WTC11 (cell line): ENCODE data around the gene CMC1. TPM values are rescaled to one million over a fixed set of nuclear protein-coding genes. Genes with fewer than 3 reads are reported as not detected.

Source experiments
- ATAC-seq: fragments of 200-7000 bp; cut with Tn5 transposase; 2 replicates; pipeline ENCODE4 v1.10.0; 2021; ENCODE audit warnings: mild to moderate bottlenecking, moderate library complexity
- CTCF ChIA-PET: fragments of 300-600 bp; sonication (Branson Sonifier 250); formaldehyde crosslinking; loops from one replicate; lab custom pipeline; 2021; ENCODE audit warnings: antibody characterized with exemption; lab: Charles Lee
- POLR2A ChIA-PET: fragments of 350-600 bp; sonication (Branson Sonifier 250); formaldehyde crosslinking; loops from one replicate; lab custom pipeline; 2021; ENCODE audit warnings: antibody characterized with exemption; lab: Charles Lee
- DNase-seq: peaks from one replicate; pipeline ENCODE4 v3.0.0; 2021; ENCODE audit warnings: low spot score
- H3K27ac Mint-ChIP-seq: 2 replicates; pipeline ENCODE4 v1.8.0; 2021; ENCODE audit warnings: mixed read lengths
- H3K27me3 Mint-ChIP-seq: 2 replicates; pipeline ENCODE4 v1.8.0; 2021; ENCODE audit warnings: low read depth, mild to moderate bottlenecking, moderate library complexity, mixed read lengths
- H3K36me3 Mint-ChIP-seq: 2 replicates; pipeline ENCODE4 v1.8.0; 2021; ENCODE audit warnings: mixed read lengths
- H3K4me1 Mint-ChIP-seq: 2 replicates; pipeline ENCODE4 v1.8.0; 2022; ENCODE audit warnings: mixed read lengths
- H3K4me3 Mint-ChIP-seq: 2 replicates; pipeline ENCODE4 v1.8.0; 2021; ENCODE audit warnings: mild to moderate bottlenecking, moderate library complexity, mixed read lengths
- H3K9me3 Mint-ChIP-seq: 2 replicates; pipeline ENCODE4 v1.8.0; 2021; ENCODE audit warnings: mixed read lengths
- FOXP4 ChIP-seq: sonication (generic); formaldehyde crosslinking; IDR thresholded peaks from 2 replicates; pipeline ENCODE4 v1.8.0; 2022; ENCODE audit warnings: mild to moderate bottlenecking, missing genetic modification reagents
- HMGA2 ChIP-seq: fragments of 250-450 bp; sonication (Bioruptor Pico); IDR thresholded peaks from 2 replicates; pipeline ENCODE4 v1.4.0; 2021; ENCODE audit warnings: mild to moderate bottlenecking, moderate library complexity
- MXD4 ChIP-seq: fragments of 250-450 bp; sonication (Bioruptor Pico); IDR thresholded peaks from 2 replicates; pipeline ENCODE4 v1.8.0; 2021; ENCODE audit warnings: mild to moderate bottlenecking, moderate library complexity, borderline replicate concordance
- MYBL2 ChIP-seq: sonication (generic); formaldehyde crosslinking; IDR thresholded peaks from 2 replicates; pipeline ENCODE4 v1.8.1; 2023; ENCODE audit warnings: mild to moderate bottlenecking, moderate library complexity, missing genetic modification reagents
- NR1H2 ChIP-seq: sonication (generic); formaldehyde crosslinking; IDR thresholded peaks from 2 replicates; pipeline ENCODE4 v1.9.0; 2021; ENCODE audit warnings: mild to moderate bottlenecking, moderate library complexity, missing genetic modification reagents
- OVOL2 ChIP-seq: fragments of 250-450 bp; sonication (Bioruptor Pico); IDR thresholded peaks from 2 replicates; pipeline ENCODE4 v1.9.0; 2021; ENCODE audit warnings: mild to moderate bottlenecking, borderline replicate concordance
- ZNF425 ChIP-seq: fragments of 250-450 bp; sonication (Bioruptor Pico); conservative IDR thresholded peaks from 2 replicates; pipeline ENCODE4 v1.9.0; 2021; ENCODE audit warnings: mild to moderate bottlenecking
- total RNA-seq: library from RNA; stranded (reverse); gene quantifications from 3 replicates; pipeline ENCODE4 v1.2.3, GENCODE V29; 2021
- TF ChIP-seq, protein P1 (sequence below): fragments of 200-600 bp; IDR thresholded peaks from 2 replicates; pipeline ENCODE4 v1.8.0; 2022; ENCODE audit warnings: antibody characterized with exemption
- TF ChIP-seq, protein P2 (sequence below): sonication (generic); formaldehyde crosslinking; IDR thresholded peaks from 2 replicates; pipeline ENCODE4 v1.8.1; 2022; ENCODE audit warnings: low read depth, missing genetic modification reagents, borderline replicate concordance
- TF ChIP-seq, protein P3 (sequence below): sonication (generic); formaldehyde crosslinking; conservative IDR thresholded peaks from 2 replicates; pipeline ENCODE4 v1.8.1; 2022; ENCODE audit warnings: mild to moderate bottlenecking, missing genetic modification reagents
- TF ChIP-seq, protein P4 (sequence below): sonication (generic); formaldehyde crosslinking; IDR thresholded peaks from 2 replicates; pipeline ENCODE4 v1.8.1; 2023; ENCODE audit warnings: mild to moderate bottlenecking, missing genetic modification reagents

The CMC1 gene
- total RNA-seq, 1 experiment from 2014 or later, result 25.3 TPM

GRCh38 chr3:28326458-28326926 lies 85.1 kb downstream of the CMC1 start (continued):
- TF ChIP-seq ZNF425, result no peak

GRCh38 chr3:28328188-28329151 lies 87.1 kb downstream of the CMC1 start:
- no peak for DNase-seq
- no peak overlapping the region for H3K27ac Mint-ChIP-seq
- no peak overlapping the region for H3K4me3 Mint-ChIP-seq
- H3K27me3 Mint-ChIP-seq, result no peaks in the 10 kb centered on the region
- CTCF ChIA-PET, result interaction anchor here (1.0 to 3.5 kb wide), 10 partner anchors 9 to 648 kb away, joined by 3 to 29 read pairs (median 4); partner anchors contain the start of genes AZI2, EOMES and ZCWPW2
- H3K9me3 Mint-ChIP-seq, result no peaks in the 10 kb centered on the region
- POLR2A ChIA-PET, result no interaction called here
- H3K4me1 Mint-ChIP-seq, result no peaks in the 10 kb centered on the region
- ATAC-seq, result no peak
- H3K36me3 Mint-ChIP-seq, result peaks cover 8% of the 10 kb centered on the region; the same call in 1 of the 2 replicates
- TF ChIP-seq, protein P1, sequence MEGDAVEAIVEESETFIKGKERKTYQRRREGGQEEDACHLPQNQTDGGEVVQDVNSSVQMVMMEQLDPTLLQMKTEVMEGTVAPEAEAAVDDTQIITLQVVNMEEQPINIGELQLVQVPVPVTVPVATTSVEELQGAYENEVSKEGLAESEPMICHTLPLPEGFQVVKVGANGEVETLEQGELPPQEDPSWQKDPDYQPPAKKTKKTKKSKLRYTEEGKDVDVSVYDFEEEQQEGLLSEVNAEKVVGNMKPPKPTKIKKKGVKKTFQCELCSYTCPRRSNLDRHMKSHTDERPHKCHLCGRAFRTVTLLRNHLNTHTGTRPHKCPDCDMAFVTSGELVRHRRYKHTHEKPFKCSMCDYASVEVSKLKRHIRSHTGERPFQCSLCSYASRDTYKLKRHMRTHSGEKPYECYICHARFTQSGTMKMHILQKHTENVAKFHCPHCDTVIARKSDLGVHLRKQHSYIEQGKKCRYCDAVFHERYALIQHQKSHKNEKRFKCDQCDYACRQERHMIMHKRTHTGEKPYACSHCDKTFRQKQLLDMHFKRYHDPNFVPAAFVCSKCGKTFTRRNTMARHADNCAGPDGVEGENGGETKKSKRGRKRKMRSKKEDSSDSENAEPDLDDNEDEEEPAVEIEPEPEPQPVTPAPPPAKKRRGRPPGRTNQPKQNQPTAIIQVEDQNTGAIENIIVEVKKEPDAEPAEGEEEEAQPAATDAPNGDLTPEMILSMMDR, result peak; percentile 66
- no peak for TF ChIP-seq HMGA2 (CRISPR knock-in tag)
- TF ChIP-seq MXD4 (CRISPR knock-in tag), result no peak

- H3K36me3 Mint-ChIP-seq, result peaks cover 11% of the 10 kb centered on the region
- H3K9me3 Mint-ChIP-seq, result no peaks in the 10 kb centered on the region
- no peaks in the 10 kb centered on the region for H3K4me1 Mint-ChIP-seq
- H3K27ac Mint-ChIP-seq, result no peak overlapping the region
- ChIA-PET POLR2A (no interaction called here), CTCF (no interaction called here)
- TF ChIP-seq NR1H2 (CRISPR knock-in tag) (no peak), FOXP4 (CRISPR knock-in tag) (no peak), OVOL2 (no peak), MYBL2 (no peak)
- TF ChIP-seq, protein P2, sequence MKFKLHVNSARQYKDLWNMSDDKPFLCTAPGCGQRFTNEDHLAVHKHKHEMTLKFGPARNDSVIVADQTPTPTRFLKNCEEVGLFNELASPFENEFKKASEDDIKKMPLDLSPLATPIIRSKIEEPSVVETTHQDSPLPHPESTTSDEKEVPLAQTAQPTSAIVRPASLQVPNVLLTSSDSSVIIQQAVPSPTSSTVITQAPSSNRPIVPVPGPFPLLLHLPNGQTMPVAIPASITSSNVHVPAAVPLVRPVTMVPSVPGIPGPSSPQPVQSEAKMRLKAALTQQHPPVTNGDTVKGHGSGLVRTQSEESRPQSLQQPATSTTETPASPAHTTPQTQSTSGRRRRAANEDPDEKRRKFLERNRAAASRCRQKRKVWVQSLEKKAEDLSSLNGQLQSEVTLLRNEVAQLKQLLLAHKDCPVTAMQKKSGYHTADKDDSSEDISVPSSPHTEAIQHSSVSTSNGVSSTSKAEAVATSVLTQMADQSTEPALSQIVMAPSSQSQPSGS (CRISPR knock-in tag), result no peak
- TF ChIP-seq, protein P3, sequence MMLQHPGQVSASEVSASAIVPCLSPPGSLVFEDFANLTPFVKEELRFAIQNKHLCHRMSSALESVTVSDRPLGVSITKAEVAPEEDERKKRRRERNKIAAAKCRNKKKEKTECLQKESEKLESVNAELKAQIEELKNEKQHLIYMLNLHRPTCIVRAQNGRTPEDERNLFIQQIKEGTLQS (CRISPR knock-in tag), result no peak
- TF ChIP-seq, protein P4, sequence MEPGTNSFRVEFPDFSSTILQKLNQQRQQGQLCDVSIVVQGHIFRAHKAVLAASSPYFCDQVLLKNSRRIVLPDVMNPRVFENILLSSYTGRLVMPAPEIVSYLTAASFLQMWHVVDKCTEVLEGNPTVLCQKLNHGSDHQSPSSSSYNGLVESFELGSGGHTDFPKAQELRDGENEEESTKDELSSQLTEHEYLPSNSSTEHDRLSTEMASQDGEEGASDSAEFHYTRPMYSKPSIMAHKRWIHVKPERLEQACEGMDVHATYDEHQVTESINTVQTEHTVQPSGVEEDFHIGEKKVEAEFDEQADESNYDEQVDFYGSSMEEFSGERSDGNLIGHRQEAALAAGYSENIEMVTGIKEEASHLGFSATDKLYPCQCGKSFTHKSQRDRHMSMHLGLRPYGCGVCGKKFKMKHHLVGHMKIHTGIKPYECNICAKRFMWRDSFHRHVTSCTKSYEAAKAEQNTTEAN (CRISPR knock-in tag), result no peak
- H3K27me3 Mint-ChIP-seq, result no peaks in the 10 kb centered on the region
- no peak overlapping the region for H3K4me3 Mint-ChIP-seq
- ATAC-seq (no peak), DNase-seq (no peak)
Observed at GRCh38 chr3:28334552-28334951, 93.1 kb downstream of the CMC1 start.
